ENCODE data around the gene APOB. TPM values are rescaled to one million over a fixed set of nuclear protein-coding genes. Genes with fewer than 3 reads are reported as not detected.

The APOB gene
- total RNA-seq, 1 experiment from 2014 or later: not detected

GRCh38 chr2:20986024-20986939 lies 57.6 kb downstream of the APOB start:
- no peak overlapping the region for H3K4me3 ChIP-seq

GRCh38 chr2:20985062-20985461 lies 58.8 kb downstream of the APOB start:
- no peaks in the 10 kb centered on the region for H3K27me3 ChIP-seq
- no peaks in the 10 kb centered on the region for H3K36me3 ChIP-seq
- no peak overlapping the region for H3K4me3 ChIP-seq
- no peaks in the 10 kb centered on the region for H3K9me3 ChIP-seq
- DNase-seq: no peak

More at GRCh38 chr2:20986024-20986939, 57.6 kb downstream of the APOB start:
- no peaks in the 10 kb centered on the region for H3K36me3 ChIP-seq
- no peaks in the 10 kb centered on the region for H3K27me3 ChIP-seq
- H3K9me3 ChIP-seq: no peaks in the 10 kb centered on the region
- DNase-seq: no peak

DNA sequence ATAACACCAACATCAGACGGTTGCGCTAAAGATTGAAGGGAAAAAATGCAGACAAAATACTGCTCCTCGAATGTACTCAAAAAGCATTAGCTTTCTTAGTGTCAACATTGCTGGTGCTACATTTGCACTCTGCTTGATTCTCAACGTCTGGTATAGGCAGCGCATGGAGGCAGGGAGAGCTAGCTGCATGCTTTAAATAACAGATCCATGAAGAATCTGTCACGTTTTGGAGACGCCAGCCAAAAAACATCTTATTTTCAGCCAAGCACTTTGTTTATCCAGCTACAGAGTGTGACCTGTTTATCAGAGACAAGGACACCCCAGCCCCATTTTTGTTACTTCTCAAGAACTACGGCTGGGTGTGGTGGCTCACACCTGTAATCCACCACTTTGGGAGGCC lies 59.5 kb downstream of the APOB start:
- DNase-seq: no peak
- no peaks in the 10 kb centered on the region for H3K36me3 ChIP-seq
- H3K4me3 ChIP-seq: no peak overlapping the region
- no peaks in the 10 kb centered on the region for H3K9me3 ChIP-seq
- no peaks in the 10 kb centered on the region for H3K27me3 ChIP-seq

DNA sequence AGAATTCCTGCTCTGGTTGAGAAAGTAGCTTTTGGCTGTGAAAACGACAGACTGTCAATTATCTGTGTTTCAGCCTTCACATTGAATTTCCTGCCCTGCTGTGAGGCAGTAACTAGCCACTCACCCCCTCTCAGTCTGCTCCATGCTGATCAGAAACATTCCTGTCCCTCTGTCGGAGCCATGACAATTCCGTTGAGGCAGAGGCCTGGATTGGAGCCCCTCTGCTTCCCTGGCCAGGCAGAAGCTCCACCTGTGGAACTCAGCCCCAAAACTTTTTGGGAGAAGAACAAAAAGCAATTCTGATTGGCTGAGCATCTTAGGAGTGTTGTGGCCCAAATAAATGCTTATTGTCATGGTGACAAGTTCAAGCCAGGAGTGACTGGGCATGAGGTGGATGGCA lies 60.0 kb downstream of the APOB start:
- no peaks in the 10 kb centered on the region for H3K9me3 ChIP-seq
- H3K36me3 ChIP-seq: no peaks in the 10 kb centered on the region
- no peak overlapping the region for H3K4me3 ChIP-seq
- no peak for DNase-seq
- H3K27me3 ChIP-seq: no peaks in the 10 kb centered on the region

DNA sequence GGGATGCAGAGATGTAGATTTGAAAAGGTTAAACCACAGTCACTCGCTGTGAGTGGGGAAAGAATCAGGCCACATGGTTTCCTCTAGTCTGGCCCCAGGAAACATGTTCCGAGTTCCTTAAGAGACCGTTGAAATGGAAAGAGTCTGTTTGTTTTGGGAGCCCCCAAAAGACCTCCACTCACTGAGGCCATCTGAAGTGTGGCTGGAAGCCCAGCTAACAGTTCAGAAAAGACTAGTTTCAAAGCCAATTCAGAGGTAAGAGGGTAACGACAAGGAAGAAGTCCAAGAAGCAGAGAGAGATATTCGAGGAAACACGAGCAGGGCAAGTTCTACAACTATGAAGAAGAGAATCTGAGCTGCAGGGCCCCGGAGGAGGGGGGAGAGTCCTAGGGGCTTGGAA lies 61.0 kb downstream of the APOB start:
- no peak for DNase-seq
- no peaks in the 10 kb centered on the region for H3K27me3 ChIP-seq
- H3K9me3 ChIP-seq: no peaks in the 10 kb centered on the region
- H3K4me3 ChIP-seq: no peak overlapping the region
- no peaks in the 10 kb centered on the region for H3K36me3 ChIP-seq

- H3K9me3 ChIP-seq: no peaks in the 10 kb centered on the region
- no peak overlapping the region for H3K4me3 ChIP-seq
- H3K27me3 ChIP-seq: no peaks in the 10 kb centered on the region
- no peaks in the 10 kb centered on the region for H3K36me3 ChIP-seq
- DNase-seq: no peak
Measured at GRCh38 chr2:20977520-20978180, 66.2 kb downstream of the APOB start.

DNA sequence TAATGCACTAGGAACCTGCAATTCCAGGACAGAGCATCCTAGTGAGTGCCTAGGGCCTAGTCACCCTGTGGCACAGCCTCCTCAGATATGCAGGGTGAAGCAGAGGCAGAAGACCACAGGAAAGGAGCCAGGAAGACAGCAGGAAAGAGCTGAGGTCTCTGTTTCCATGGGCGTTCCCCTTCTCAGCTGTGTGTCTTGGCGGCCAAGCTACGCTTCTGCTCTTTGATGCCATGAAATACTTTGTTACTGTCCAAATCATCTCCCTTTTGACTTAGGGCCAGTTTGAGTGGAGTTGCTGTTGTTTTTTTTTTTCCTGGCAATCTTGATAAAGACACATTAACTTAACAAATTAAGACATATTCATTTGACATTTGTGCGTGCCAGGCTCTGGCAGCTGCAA lies 67.3 kb downstream of the APOB start:
- no peak overlapping the region for H3K4me3 ChIP-seq
- no peaks in the 10 kb centered on the region for H3K27me3 ChIP-seq
- no peaks in the 10 kb centered on the region for H3K36me3 ChIP-seq
- H3K9me3 ChIP-seq: no peaks in the 10 kb centered on the region
- no peak for DNase-seq

- Histone ChIP-seq H3K9me3 (no peaks in the 10 kb centered on the region), H3K36me3 (no peaks in the 10 kb centered on the region), H3K27me3 (no peaks in the 10 kb centered on the region), H3K4me3 (no peak overlapping the region)
- no peak for DNase-seq
Measured at GRCh38 chr2:20972792-20973565, 70.9 kb downstream of the APOB start.

DNA sequence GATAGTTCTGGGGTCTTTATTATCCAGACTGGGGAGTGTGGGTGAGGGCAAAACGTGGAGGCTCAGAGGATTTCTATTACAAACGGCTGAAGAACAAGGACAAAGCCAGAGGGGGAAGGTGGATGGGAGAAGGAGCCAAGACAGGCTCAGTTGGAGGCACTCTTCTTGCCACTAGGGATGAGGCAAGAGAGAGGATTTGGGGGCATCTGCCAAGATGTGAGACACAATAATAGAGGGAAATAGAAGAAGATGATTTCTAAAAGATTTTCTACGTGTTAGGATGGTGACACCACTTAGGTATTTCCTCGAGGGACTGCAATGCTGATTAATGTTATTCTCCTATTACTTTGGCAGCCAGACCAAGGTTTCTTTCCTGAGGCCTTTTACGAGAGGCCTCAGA lies 71.8 kb downstream of the APOB start:
- no peaks in the 10 kb centered on the region for H3K36me3 ChIP-seq
- H3K9me3 ChIP-seq: no peaks in the 10 kb centered on the region
- no peak for DNase-seq
- no peaks in the 10 kb centered on the region for H3K27me3 ChIP-seq
- no peak overlapping the region for H3K4me3 ChIP-seq

GRCh38 chr2:20970068-20970467 lies 73.8 kb downstream of the APOB start:
- Histone ChIP-seq H3K4me3 (no peak overlapping the region), H3K27me3 (no peaks in the 10 kb centered on the region; the same call in 1 of the 2 replicates), H3K36me3 (no peaks in the 10 kb centered on the region), H3K9me3 (no peaks in the 10 kb centered on the region)
- DNase-seq: no peak

DNA sequence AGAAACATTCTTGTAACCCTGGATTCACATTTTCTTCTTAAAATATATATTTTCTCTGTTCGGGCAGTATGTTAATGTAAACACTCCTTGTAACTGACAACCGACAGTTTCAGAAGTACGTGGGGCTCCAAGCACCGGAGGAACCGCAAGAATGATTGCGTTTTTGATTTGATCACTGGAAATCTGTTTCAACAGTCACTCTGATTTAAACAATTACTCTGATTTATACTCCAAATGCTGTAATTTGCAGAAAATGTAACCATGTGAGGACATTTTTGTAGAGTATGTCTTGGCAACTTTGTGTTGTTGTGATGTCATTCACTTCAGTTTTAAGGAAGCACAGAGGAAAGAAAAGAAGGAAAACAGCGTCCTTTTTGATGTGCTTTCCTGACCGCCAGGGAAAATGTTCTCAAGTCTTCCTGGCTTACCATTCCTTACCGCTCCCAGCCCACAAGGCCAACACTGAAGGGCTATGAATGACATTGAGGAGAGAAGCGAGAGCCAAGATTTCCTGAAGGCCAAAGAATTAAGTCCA lies 77.7 kb downstream of the APOB start:
- no peaks in the 10 kb centered on the region for H3K9me3 ChIP-seq
- no peak for DNase-seq
- no peaks in the 10 kb centered on the region for H3K36me3 ChIP-seq
- H3K27me3 ChIP-seq: peaks cover 3% of the 10 kb centered on the region; the same call in 1 of the 2 replicates
- H3K4me3 ChIP-seq: no peak overlapping the region

GRCh38 chr2:20965221-20965620 lies 78.7 kb downstream of the APOB start:
- Histone ChIP-seq H3K27me3 (peaks cover 3% of the 10 kb centered on the region; the same call in 1 of the 2 replicates), H3K9me3 (no peaks in the 10 kb centered on the region), H3K4me3 (no peak overlapping the region), H3K36me3 (no peaks in the 10 kb centered on the region)
- DNase-seq: no peak

DNA sequence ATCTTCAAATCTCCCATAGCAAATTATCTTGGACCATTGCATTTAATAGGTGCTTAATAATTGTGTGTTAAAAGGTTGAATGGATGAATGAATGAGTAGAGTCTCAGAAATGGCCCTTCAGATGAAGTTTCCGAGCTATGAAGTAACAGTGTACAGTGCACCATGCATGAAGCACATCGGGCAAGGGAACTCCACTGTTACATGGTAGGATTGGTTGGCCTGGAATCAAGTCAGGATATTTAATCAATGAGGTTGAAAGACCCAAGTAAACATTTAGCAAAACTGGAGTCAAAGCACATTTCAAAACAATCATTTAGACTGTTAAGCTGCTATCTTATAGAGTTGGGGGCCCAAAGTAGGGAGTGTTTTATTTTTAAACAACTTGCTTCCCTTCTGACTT lies 80.0 kb downstream of the APOB start:
- DNase-seq: no peak
- no peak overlapping the region for H3K4me3 ChIP-seq
- no peaks in the 10 kb centered on the region for H3K36me3 ChIP-seq
- H3K9me3 ChIP-seq: no peaks in the 10 kb centered on the region
- H3K27me3 ChIP-seq: peaks cover 3% of the 10 kb centered on the region; the same call in 1 of the 2 replicates

DNA sequence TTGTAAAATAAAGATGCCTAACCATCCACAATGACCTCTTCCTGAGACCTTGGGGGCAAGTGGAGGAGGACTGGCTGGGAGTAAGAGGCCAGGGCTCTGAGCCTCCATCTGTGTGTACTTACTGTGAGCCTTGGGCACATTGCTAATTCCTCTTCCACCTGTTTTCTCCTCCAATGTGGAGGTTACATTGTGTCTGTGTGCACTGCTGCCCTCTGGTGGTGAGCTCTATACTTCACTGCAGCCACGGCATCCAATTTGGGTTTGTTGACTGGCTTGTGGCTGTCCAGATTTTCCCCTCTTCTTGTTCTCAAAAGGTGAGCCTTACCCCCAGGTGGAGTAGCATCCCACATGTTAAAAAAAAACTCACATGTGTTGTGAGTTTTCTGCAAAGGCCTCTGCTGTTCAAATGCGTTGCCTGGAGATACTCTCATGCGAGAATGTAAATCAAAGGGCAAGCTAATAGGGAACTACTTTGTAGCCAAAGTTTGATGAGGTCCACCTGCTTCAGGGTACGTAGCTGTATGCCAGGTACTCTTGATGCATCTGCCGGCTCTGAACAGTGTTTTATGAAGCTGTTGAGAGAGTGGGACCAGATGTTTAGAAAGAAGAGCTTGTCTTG lies 80.8 kb downstream of the APOB start:
- Histone ChIP-seq H3K27me3 (peaks cover 3% of the 10 kb centered on the region; the same call in 1 of the 2 replicates), H3K9me3 (no peaks in the 10 kb centered on the region), H3K4me3 (no peak overlapping the region), H3K36me3 (no peaks in the 10 kb centered on the region)
- peak; percentile 33 for DNase-seq

- Histone ChIP-seq H3K9me3 (no peaks in the 10 kb centered on the region), H3K27me3 (peaks cover 3% of the 10 kb centered on the region; the same call in 1 of the 2 replicates), H3K36me3 (no peaks in the 10 kb centered on the region), H3K4me3 (no peak overlapping the region)
- DNase-seq: no peak
Measured at GRCh38 chr2:20961858-20962257, 82.0 kb downstream of the APOB start.

GRCh38 chr2:20960003-20960402 lies 83.9 kb downstream of the APOB start:
- no peak for DNase-seq
- 0 out of 2 replicates have a peak, but pooled peaks cover 3% of the 10 kb centered on the region for H3K27me3 ChIP-seq
- H3K9me3 ChIP-seq: no peaks in the 10 kb centered on the region
- no peak overlapping the region for H3K4me3 ChIP-seq
- H3K36me3 ChIP-seq: no peaks in the 10 kb centered on the region

All from MG63 (cell line).